CD4-positive, alpha-beta memory T cell (primary cell): ENCODE data around the gene PPP4R1. TPM values are rescaled to one million over a fixed set of nuclear protein-coding genes. Genes with fewer than 3 reads are reported as not detected.
A peak's percentile ranks its signal among the peaks of the same experiment; 100 is the strongest.

ENCODE experiments used
- CTCF ChIA-PET: fragments of 350-600 bp; sonication (Branson Sonifier 250); formaldehyde crosslinking; loops from one replicate; lab custom pipeline; 2021; ENCODE audit warnings: inconsistent platforms; ENCODE audit not compliant: partially characterized antibody; lab: Charles Lee
- POLR2A ChIA-PET: fragments of 350-600 bp; sonication (Branson Sonifier 250); formaldehyde crosslinking; loops from one replicate; lab custom pipeline; 2021; ENCODE audit not compliant: partially characterized antibody; lab: Charles Lee
- DNase-seq, 5 donors: peaks; one replicate each; pipeline versions ENCODE4 v3.0.0 to v3.0.0-alpha.2; 2020 to 2022; ENCODE audit warnings: mixed read lengths in 1 of 5
- H3K27ac ChIP-seq: one replicate; pipeline ENCODE4 v1.7.0; 2013; ENCODE audit warnings: low read depth, low read length
- H3K27me3 ChIP-seq: 2 replicates; pipeline ENCODE4 v1.7.0; 2013; ENCODE audit warnings: mild to moderate bottlenecking, low read length, moderate library complexity; ENCODE audit not compliant: insufficient read depth
- H3K36me3 ChIP-seq: 2 replicates; pipeline ENCODE4 v1.7.0; 2013; ENCODE audit warnings: mild to moderate bottlenecking, low read length, moderate library complexity; ENCODE audit not compliant: insufficient read depth
- H3K4me1 ChIP-seq: 2 replicates; pipeline ENCODE4 v1.7.0; 2013; ENCODE audit warnings: mild to moderate bottlenecking, low read length, moderate library complexity; ENCODE audit not compliant: insufficient read depth
- H3K4me3 ChIP-seq, 2 donors: one replicate each; pipeline ENCODE4 v1.7.0; 2013; ENCODE audit warnings: low read length in 2 of 2, mild to moderate bottlenecking in 1 of 2
- H3K9me3 ChIP-seq, 2 donors: one replicate each; pipeline ENCODE4 v1.7.0; 2013; ENCODE audit warnings: low read length in 2 of 2, control low read depth in 1 of 2; ENCODE audit not compliant: control insufficient read depth in 1 of 2
- H3K27ac Mint-ChIP-seq, 7 donors: one replicate each; pipeline ENCODE4 v1.8.0; 2020 to 2021; ENCODE audit warnings: mixed read lengths in 7 of 7, mild to moderate bottlenecking in 6 of 7, inconsistent platforms in 3 of 7, moderate library complexity in 3 of 7
- H3K27me3 Mint-ChIP-seq, 2 donors: one replicate each; pipeline ENCODE4 v1.8.0; 2020 to 2021; ENCODE audit warnings: mixed read lengths in 2 of 2
- H3K36me3 Mint-ChIP-seq, 2 donors: one replicate each; pipeline ENCODE4 v1.8.0; 2020 to 2021; ENCODE audit warnings: mixed read lengths in 2 of 2, inconsistent platforms in 1 of 2, mild to moderate bottlenecking in 1 of 2
- H3K4me1 Mint-ChIP-seq, 4 donors: one replicate each; pipeline ENCODE4 v1.8.0; 2020 to 2021; ENCODE audit warnings: mixed read lengths in 4 of 4, mild to moderate bottlenecking in 1 of 4
- H3K4me3 Mint-ChIP-seq, 8 donors: one replicate each; pipeline ENCODE4 v1.8.0; 2020 to 2021; ENCODE audit warnings: mixed read lengths in 8 of 8, mild to moderate bottlenecking in 7 of 8, moderate library complexity in 6 of 8, inconsistent platforms in 3 of 8
- H3K9me3 Mint-ChIP-seq, 8 donors: one replicate each; pipeline ENCODE4 v1.8.0; 2020 to 2021; ENCODE audit warnings: mixed read lengths in 8 of 8, mild to moderate bottlenecking in 5 of 8, inconsistent platforms in 3 of 8, moderate library complexity in 1 of 8
- intact Hi-C: fragments of 100-400 bp; cut with micrococcal nuclease; formaldehyde crosslinking; loops from one replicate; pipeline ENCODE4 v1.15.1; 2023
- polyA plus RNA-seq, 2 donors: library from polyadenylated mRNA; unstranded; fragments of 300-500 nt; fragmentation: Illumina TruSeq; gene quantifications; one replicate each; pipeline ENCODE4 v1.2.3, GENCODE V29; 2021
- total RNA-seq, 2 experiments: library from RNA; stranded (reverse); gene quantifications; one replicate each; pipeline ENCODE4 v1.2.3, GENCODE V29; 2021

PPP4R1 gene
- total and polyA plus RNA-seq, 4 experiments from 2014 or later: 10.2 to 71.0 (median 40.5) TPM

DNA sequence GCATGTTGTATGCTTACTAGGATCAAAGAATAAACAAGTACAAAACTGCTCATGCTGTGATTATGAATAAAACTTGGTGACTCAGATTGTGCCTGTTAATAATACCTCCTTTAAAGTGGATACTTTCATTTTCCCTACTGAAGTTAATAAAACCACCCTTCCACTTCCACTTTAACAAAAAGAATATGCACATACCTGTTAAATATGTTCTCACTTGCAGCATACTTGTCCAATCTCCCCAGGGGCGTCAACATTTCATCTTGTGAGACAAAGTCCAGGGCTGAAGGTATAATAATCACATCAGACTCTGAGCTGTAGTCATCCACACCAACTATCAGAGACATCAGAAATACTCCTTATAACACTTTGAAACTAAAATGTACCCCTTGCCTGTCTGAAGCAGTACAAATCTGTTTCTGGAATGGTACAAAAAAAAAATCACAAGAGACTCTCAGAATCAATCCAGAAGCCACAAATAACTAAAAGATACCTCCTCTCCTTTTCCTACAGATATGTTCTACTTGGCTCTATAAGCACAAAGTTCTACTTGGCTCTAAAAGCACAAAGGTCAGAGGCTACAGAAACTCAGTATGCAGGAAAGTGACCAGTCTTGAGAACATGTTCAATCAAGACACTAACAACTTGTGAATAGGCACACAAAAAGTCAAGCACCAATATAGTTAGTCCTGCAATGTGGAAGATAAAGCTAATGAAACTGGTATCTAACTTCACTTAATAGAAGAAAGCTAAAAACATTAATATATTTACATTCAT is 19.3 kb downstream of the PPP4R1 start:
- DNase-seq: no peak
- Histone ChIP-seq H3K4me1 (peaks cover 23% of the 10 kb centered on the region), H3K27me3 (no peaks in the 10 kb centered on the region), H3K4me3 (no peak overlapping the region), H3K36me3 (peaks cover 8% of the 10 kb centered on the region), H3K27ac (no peak overlapping the region), H3K9me3 (no peaks in the 10 kb centered on the region)
- H3K27me3 Mint-ChIP-seq: no peaks in the 10 kb centered on the region
- peaks cover 0 to 22% (median 16%) of the 10 kb centered on the region in 8 donors for H3K9me3 Mint-ChIP-seq
- peaks cover 28 to 35% (median 32%) of the 10 kb centered on the region in 4 donors for H3K4me1 Mint-ChIP-seq
- intact Hi-C loops: no loop called here
- H3K4me3 Mint-ChIP-seq: peak overlapping the region in 3 of 8 donors; percentile 1 to 58 (median 22)
- CTCF ChIA-PET: no interaction called here
- POLR2A ChIA-PET: no interaction called here
- peak overlapping the region in 6 of 7 donors; percentile 0 to 71 (median 8) for H3K27ac Mint-ChIP-seq
- H3K36me3 Mint-ChIP-seq: peaks cover 41 to 47% of the 10 kb centered on the region in 2 donors

DNA sequence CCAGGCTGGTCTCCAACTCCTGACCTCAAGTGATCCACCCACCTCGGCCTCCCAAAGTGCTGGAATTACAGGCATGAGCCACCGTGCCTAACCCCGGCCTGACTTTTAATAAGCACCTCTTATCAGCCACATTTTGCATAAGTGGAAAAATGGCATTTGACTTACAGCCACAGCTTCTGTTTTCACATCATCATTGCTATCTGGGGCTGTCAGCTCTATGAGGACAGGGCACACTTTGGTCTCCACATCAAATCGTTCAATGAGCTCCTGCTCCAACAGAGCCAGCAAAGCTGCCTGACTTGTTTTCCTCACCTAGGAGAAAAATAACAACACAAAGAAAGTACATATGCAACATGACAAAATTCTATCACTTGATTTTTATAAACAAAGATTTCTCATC is 26.4 kb downstream of the PPP4R1 start:
- Histone ChIP-seq H3K4me1 (no peaks in the 10 kb centered on the region), H3K27ac (no peak overlapping the region), H3K4me3 (no peak overlapping the region), H3K27me3 (no peaks in the 10 kb centered on the region), H3K9me3 (no peaks in the 10 kb centered on the region), H3K36me3 (peaks cover 27% of the 10 kb centered on the region)
- Mint-ChIP-seq H3K27ac (no peak overlapping the region), H3K4me1 (peaks cover 0 to 3% (median 2%) of the 10 kb centered on the region in 4 donors), H3K36me3 (peaks cover 61 to 66% of the 10 kb centered on the region in 2 donors), H3K4me3 (no peak overlapping the region), H3K9me3 (peaks cover 0 to 3% (median 0%) of the 10 kb centered on the region in 8 donors), H3K27me3 (no peaks in the 10 kb centered on the region)
- intact Hi-C loops: no loop called here
- POLR2A ChIA-PET: no interaction called here
- CTCF ChIA-PET: no interaction called here
- no peak for DNase-seq

DNA sequence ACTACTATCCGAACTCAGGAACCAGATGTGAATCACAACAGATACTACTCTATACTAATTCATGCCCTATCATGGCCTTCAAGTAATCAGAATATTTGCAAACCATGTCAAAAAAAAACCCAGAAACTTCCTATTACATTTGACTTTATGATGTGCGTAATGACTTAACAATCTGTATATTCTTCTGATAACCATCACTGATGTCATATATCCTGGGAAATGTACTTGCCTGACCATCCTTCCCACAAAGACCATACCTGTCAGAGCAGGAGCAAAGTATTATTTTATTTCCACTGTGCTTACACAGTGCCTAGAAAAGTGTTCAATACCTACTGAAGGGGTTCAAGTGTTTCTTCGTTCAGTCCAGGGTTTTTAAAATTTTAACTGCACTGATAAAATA is 27.5 kb downstream of the PPP4R1 start:
- Histone ChIP-seq H3K9me3 (no peaks in the 10 kb centered on the region), H3K36me3 (peaks cover 27% of the 10 kb centered on the region), H3K27ac (no peak overlapping the region), H3K27me3 (no peaks in the 10 kb centered on the region), H3K4me3 (no peak overlapping the region), H3K4me1 (no peaks in the 10 kb centered on the region)
- Mint-ChIP-seq H3K9me3 (peaks cover 0 to 7% (median 0%) of the 10 kb centered on the region in 8 donors), H3K27me3 (no peaks in the 10 kb centered on the region), H3K27ac (no peak overlapping the region), H3K4me1 (peaks cover 0 to 3% (median under 1%) of the 10 kb centered on the region in 4 donors), H3K4me3 (no peak overlapping the region), H3K36me3 (peaks cover 65 to 67% of the 10 kb centered on the region in 2 donors)
- ChIA-PET CTCF (no interaction called here), POLR2A (no interaction called here)
- intact Hi-C loops: no loop called here
- DNase-seq: no peak

DNA sequence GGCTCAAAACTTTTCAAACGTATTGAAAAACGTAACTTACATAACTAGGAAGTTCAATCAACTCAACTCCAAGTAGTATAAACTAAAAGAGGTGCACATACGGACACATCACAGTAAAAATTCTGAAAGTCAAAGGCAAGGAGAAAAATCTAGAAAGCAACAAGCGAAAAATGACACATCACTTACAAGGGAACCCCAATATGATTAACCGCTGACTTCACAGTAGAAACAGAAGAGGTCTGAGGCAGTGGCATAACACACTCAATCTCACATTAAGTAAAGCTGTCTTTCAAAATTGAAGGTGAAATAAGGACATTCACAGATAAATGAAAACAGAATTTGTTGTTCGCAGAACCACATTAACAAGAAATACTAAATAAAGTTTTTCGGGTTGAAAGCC is 32.7 kb downstream of the PPP4R1 start:
- Histone ChIP-seq H3K27me3 (no peaks in the 10 kb centered on the region), H3K4me1 (no peaks in the 10 kb centered on the region), H3K27ac (no peak overlapping the region), H3K9me3 (no peaks in the 10 kb centered on the region), H3K4me3 (no peak overlapping the region), H3K36me3 (peaks cover 13% of the 10 kb centered on the region)
- H3K4me1 Mint-ChIP-seq: peaks cover 0 to 5% (median 3%) of the 10 kb centered on the region in 4 donors
- peaks cover 63 to 69% of the 10 kb centered on the region in 2 donors for H3K36me3 Mint-ChIP-seq
- no peak for DNase-seq
- H3K9me3 Mint-ChIP-seq: peaks cover 0 to 9% (median 0%) of the 10 kb centered on the region in 8 donors
- no peak overlapping the region for H3K27ac Mint-ChIP-seq
- ChIA-PET CTCF (no interaction called here), POLR2A (no interaction called here)
- H3K27me3 Mint-ChIP-seq: no peaks in the 10 kb centered on the region
- intact Hi-C loops: no loop called here
- no peak overlapping the region for H3K4me3 Mint-ChIP-seq

DNA sequence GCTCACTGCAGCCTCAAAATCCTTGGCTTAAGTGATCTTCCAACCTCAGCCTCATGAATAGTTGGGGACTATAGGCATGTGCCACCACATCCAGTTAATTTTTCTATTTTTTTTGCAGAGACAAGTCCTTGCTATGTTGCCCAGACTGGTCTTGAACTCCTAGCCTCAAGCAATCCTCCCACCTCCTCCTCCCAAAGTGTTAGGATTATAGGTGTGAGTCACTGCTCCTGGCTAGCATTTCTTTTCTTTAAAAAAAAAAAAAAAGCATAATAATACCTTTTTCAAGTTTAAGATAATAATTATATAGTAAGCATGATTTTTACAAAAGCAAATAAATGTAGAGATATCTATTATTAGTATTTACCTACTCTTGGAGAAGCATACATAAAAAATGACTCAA is 36.1 kb downstream of the PPP4R1 start:
- H3K9me3 ChIP-seq: no peaks in the 10 kb centered on the region
- H3K27ac ChIP-seq: no peak overlapping the region
- no peaks in the 10 kb centered on the region for H3K27me3 ChIP-seq
- H3K4me1 ChIP-seq: no peaks in the 10 kb centered on the region
- CTCF ChIA-PET: no interaction called here
- POLR2A ChIA-PET: no interaction called here
- no peak overlapping the region for H3K4me3 ChIP-seq
- H3K27ac Mint-ChIP-seq: peak overlapping the region in 1 of 7 donors; percentile 29
- H3K4me3 Mint-ChIP-seq: no peak overlapping the region
- DNase-seq: no peak
- intact Hi-C loops: no loop called here
- H3K36me3 ChIP-seq: peaks cover 11% of the 10 kb centered on the region
- H3K9me3 Mint-ChIP-seq: peaks cover 0 to 9% (median 0%) of the 10 kb centered on the region in 8 donors
- peaks cover 0 to 5% (median 2%) of the 10 kb centered on the region in 4 donors for H3K4me1 Mint-ChIP-seq
- H3K27me3 Mint-ChIP-seq: no peaks in the 10 kb centered on the region
- H3K36me3 Mint-ChIP-seq: peaks cover 47 to 70% of the 10 kb centered on the region in 2 donors

DNA sequence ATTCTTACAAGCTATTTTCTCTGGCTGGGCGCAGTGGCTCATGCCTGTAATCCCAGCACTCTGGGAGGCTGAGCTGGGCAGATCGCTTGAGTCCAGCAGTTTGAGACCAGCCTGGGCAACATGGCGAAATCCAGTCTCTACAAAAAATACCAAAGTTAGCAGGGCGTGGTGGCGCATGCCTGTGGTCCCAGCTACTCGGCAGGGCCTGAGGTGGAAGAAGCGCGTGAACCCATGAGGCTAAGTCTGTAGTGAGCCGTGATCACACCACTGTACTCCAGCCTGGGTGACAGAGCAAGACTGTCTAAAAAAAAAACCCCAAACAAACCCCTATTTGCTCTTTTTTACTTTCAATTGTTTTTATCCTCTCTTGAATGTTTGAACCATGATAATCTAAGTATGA is 37.0 kb downstream of the PPP4R1 start:
- H3K27me3 ChIP-seq: no peaks in the 10 kb centered on the region
- CTCF ChIA-PET: interaction anchor here (1.1 kb wide), 1 partner anchor 61 kb away, joined by 3 read pairs; no protein-coding TSS in a partner anchor
- no peak overlapping the region for H3K4me3 Mint-ChIP-seq
- H3K9me3 Mint-ChIP-seq: peaks cover 0 to 5% (median 0%) of the 10 kb centered on the region in 8 donors
- H3K9me3 ChIP-seq: no peaks in the 10 kb centered on the region
- peaks cover 38 to 65% of the 10 kb centered on the region in 2 donors for H3K36me3 Mint-ChIP-seq
- POLR2A ChIA-PET: no interaction called here
- H3K36me3 ChIP-seq: peaks cover 11% of the 10 kb centered on the region
- peaks cover 0 to 5% (median 2%) of the 10 kb centered on the region in 4 donors for H3K4me1 Mint-ChIP-seq
- no peaks in the 10 kb centered on the region for H3K27me3 Mint-ChIP-seq
- DNase-seq: no peak
- H3K4me3 ChIP-seq: no peak overlapping the region
- intact Hi-C loops: no loop called here
- no peak overlapping the region for H3K27ac ChIP-seq
- H3K27ac Mint-ChIP-seq: peak overlapping the region in 1 of 7 donors; percentile 37
- H3K4me1 ChIP-seq: no peaks in the 10 kb centered on the region

DNA sequence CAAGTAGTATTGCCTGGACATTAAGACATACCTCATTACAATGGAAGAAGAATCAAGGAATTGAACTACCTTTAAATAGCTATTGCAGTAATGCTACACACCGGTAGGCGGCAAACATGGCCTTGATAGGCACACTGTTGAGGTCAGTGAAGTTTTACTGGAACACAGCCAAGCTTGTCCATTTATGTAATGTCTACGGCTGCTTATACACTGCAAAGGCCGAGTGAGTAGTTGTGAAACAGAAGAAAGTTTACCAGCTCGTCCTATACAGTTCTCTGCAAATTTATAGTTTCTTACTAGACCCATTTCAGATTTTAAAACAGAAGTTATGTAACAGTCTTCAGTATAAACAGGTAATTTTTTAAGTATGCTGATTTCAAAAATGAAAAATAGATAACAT is 38.8 kb downstream of the PPP4R1 start:
- Mint-ChIP-seq H3K27ac (peak overlapping the region in 3 of 7 donors; percentile 2 to 72 (median 12)), H3K9me3 (no peaks in the 10 kb centered on the region), H3K4me1 (peaks cover 0 to 2% (median under 1%) of the 10 kb centered on the region in 4 donors), H3K4me3 (no peak overlapping the region), H3K27me3 (no peaks in the 10 kb centered on the region), H3K36me3 (peaks cover 34 to 62% of the 10 kb centered on the region in 2 donors)
- H3K4me3 ChIP-seq: no peak overlapping the region
- no peaks in the 10 kb centered on the region for H3K27me3 ChIP-seq
- intact Hi-C loops: no loop called here
- peaks cover 8% of the 10 kb centered on the region for H3K36me3 ChIP-seq
- peak in 1 of 5 donors; percentile 1 for DNase-seq
- no peaks in the 10 kb centered on the region for H3K4me1 ChIP-seq
- H3K9me3 ChIP-seq: no peaks in the 10 kb centered on the region
- ChIA-PET CTCF (interaction anchor here (0.8 to 1.6 kb wide), 2 partner anchors 34 to 44 kb away, joined by 3 to 4 read pairs; no protein-coding TSS in a partner anchor), POLR2A (no interaction called here)
- H3K27ac ChIP-seq: no peak overlapping the region
